Stomach (tissue), 9 donors: ENCODE results near the gene GRIP2. TPM values are rescaled to one million over a fixed set of nuclear protein-coding genes. Genes with fewer than 3 reads are reported as not detected.
A peak's percentile ranks its signal among the peaks of the same experiment; 100 is the strongest.

ENCODE experiments used
- DNase-seq, 2 donors: peaks; one replicate each; pipeline versions ENCODE4 v3.0.0 to v3.0.0-alpha.2; 2013 to 2019
- H3K27ac ChIP-seq, 5 donors: fragments of 200-600 bp in 4 of 5; sonication (generic) in 4 of 5; one replicate each; pipeline ENCODE4 v1.5.1; 2013 to 2019; ENCODE audit warnings: mild to moderate bottlenecking in 1 of 5, moderate library complexity in 1 of 5
- H3K27me3 ChIP-seq, 3 donors: fragments of 200-600 bp; sonication (generic); one replicate each; pipeline ENCODE4 v1.5.1; 2017 to 2019; ENCODE audit warnings: mixed run types in 1 of 3
- H3K36me3 ChIP-seq, 4 donors: fragments of 200-600 bp; sonication (generic); 1 replicate in 3 of 4; 2 replicates in 1 of 4; pipeline ENCODE4 v1.5.1; 2016 to 2019
- H3K4me1 ChIP-seq, 4 donors: fragments of 200-600 bp; sonication (generic); one replicate each; pipeline ENCODE4 v1.5.1; 2016 to 2019
- H3K4me3 ChIP-seq, 4 donors: fragments of 200-600 bp; sonication (generic) in 3 of 4; one replicate each; pipeline ENCODE4 v1.5.1; 2016 to 2019; ENCODE audit warnings: mild to moderate bottlenecking in 1 of 4
- H3K9me3 ChIP-seq, 4 donors: fragments of 200-600 bp; sonication (generic); one replicate each; pipeline ENCODE4 v1.5.1; 2016 to 2019
- CTCF ChIP-seq, 7 experiments: fragments of 450-650 bp in 4 of 7; fragments of 200-600 bp in 3 of 7; sonication (generic) in 3 of 7; IDR thresholded peaks; one replicate each; pipeline ENCODE4 v1.5.1; 2016 to 2019; ENCODE audit warnings: antibody characterized with exemption in 7 of 7, control low read depth in 2 of 7, mild to moderate bottlenecking in 1 of 7
- EP300 ChIP-seq: sonication (generic); formaldehyde crosslinking; IDR thresholded peaks from one replicate; pipeline ENCODE4 v1.6.1; 2017; ENCODE audit warnings: antibody characterized with exemption
- POLR2A ChIP-seq, 4 donors: fragments of 450-650 bp; IDR thresholded peaks; one replicate each; pipeline ENCODE4 v1.6.1; 2016; ENCODE audit warnings: antibody characterized with exemption in 4 of 4, control low read depth in 2 of 4, mild to moderate bottlenecking in 1 of 4, moderate library complexity in 1 of 4
- POLR2AphosphoS5 ChIP-seq, 3 donors: sonication (generic); formaldehyde crosslinking; IDR thresholded peaks; one replicate each; pipeline ENCODE4 v1.6.1; 2016; ENCODE audit warnings: antibody characterized with exemption in 3 of 3
- WGBS, 5 donors: extraction: QIAGEN DNeasy Blood & Tissue Kit in 3 of 5; methylation state at CpG; one replicate each; pipeline versions ENCODE4 v1.1.5 to v1.1.7; 2013 to 2018; 5-methylcytosine and 5-hydroxymethylcytosine counted together
- intact Hi-C: fragments of 100-400 bp; cut with DNase I; formaldehyde crosslinking; loops from one replicate; pipeline ENCODE4 v1.15.1; 2023; ENCODE audit warnings: low total_unique reads
- polyA plus RNA-seq, 3 donors: library from polyadenylated mRNA; stranded (reverse); fragments of 200-250 nt; gene quantifications; one replicate each; pipeline ENCODE4 v1.2.3, GENCODE V29; 2013
- total RNA-seq, 5 donors: library from RNA; depleted of rRNA; stranded (reverse); fragments of >200 nt; gene quantifications; one replicate each; pipeline versions ENCODE4 v1.1.0 to v1.2.3, GENCODE V29; 2014 to 2016
- donor health status: healthy with polysubstance abuse.
- donor health status: Bipolar disorder and iron deficiency.
- donor health status: healthy.

GRIP2 gene
- total and polyA plus RNA-seq, 8 donors: 0.58 to 33.8 (median 2.8) TPM

GRCh38 chr3:14452740-14453710, 87.1 kb downstream of the GRIP2 start:
- WGBS, 5 donors: 9 to 28% (median 15%) methylated on average over 25 of the region's 25 CpGs
- no peaks in the 10 kb centered on the region for H3K9me3 ChIP-seq
- peaks cover 43 to 69% (median 54%) of the 10 kb centered on the region in 4 donors for H3K4me1 ChIP-seq
- peak overlapping the region; percentile 87 to 92 (median 90) for H3K27ac ChIP-seq
- peaks cover 17 to 61% (median 35%) of the 10 kb centered on the region in 4 donors for H3K36me3 ChIP-seq
- no peak overlapping the region for H3K4me3 ChIP-seq
- intact Hi-C loops: loop anchor here (10.0 kb wide), 1 partner anchor 48 kb away; the partner anchor contains the start of gene SLC6A6
- no peaks in the 10 kb centered on the region for H3K27me3 ChIP-seq
- no peak for TF ChIP-seq EP300
- TF ChIP-seq POLR2A (IDR thresholded peaks at IDR 0.05): no peak
- TF ChIP-seq POLR2AphosphoS5 (IDR thresholded peaks at IDR 0.05): peak; percentile 72 to 92 (median 73)
- peak in 3 of 7 experiments; percentile 24 to 30 (median 27) for TF ChIP-seq CTCF (IDR thresholded peaks at IDR 0.05)
- DNase-seq: peak; percentile 94 to 97

- H3K4me3 ChIP-seq: no peak overlapping the region
- peaks cover 25 to 64% (median 44%) of the 10 kb centered on the region in 4 donors for H3K36me3 ChIP-seq
- 38 to 56% (median 46%) methylated on average over 16 to 17 of the region's 17 CpGs for WGBS, 5 donors
- no peaks in the 10 kb centered on the region for H3K9me3 ChIP-seq
- peaks cover 41 to 63% (median 50%) of the 10 kb centered on the region in 4 donors for H3K4me1 ChIP-seq
- intact Hi-C loops: loop anchor here (10.0 kb wide), 1 partner anchor 47 kb away; the partner anchor contains the start of gene SLC6A6
- H3K27ac ChIP-seq: peak overlapping the region; percentile 87 to 92 (median 90)
- no peaks in the 10 kb centered on the region for H3K27me3 ChIP-seq
- TF ChIP-seq POLR2AphosphoS5 (IDR thresholded peaks at IDR 0.05) (peak; percentile 29 to 76 (median 51)), POLR2A (IDR thresholded peaks at IDR 0.05) (no peak)
- DNase-seq: peak; percentile 41 to 79
Measured at GRCh38 chr3:14451844-14452739, 88.0 kb downstream of the GRIP2 start.

DNA sequence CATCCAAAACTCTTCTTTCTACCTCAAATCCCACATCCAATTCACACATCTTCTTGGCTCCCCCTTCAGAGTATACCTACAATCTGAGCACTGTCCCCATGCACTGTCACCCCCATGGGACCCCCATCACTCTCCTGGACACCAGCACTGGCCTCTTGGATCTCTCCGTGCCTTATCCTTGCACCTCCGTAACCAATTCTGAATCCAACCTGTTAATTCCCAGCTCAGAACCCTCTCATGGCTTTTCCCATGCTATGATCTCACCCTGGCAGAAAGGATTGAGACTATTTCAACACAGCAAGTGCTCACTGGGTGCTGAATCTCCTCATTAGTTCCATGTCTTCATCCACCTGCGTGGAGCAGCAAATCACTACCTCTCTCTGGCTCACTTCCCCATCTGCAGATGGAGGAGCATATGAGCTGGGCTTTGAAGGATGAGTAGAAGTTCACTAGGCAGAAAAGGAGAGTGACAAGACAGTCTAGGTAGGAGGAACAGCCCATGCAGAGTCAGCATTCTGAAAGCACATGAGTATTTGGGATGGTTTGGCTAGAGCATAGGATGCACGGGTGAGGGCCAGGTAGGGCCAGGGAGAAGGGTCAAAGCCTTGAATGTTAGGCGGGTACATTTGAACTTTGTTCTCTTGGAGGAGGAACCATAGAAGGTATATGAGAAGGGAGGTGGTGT, 89.1 kb downstream of the GRIP2 start:
- H3K36me3 ChIP-seq: peaks cover 33 to 68% (median 51%) of the 10 kb centered on the region in 4 donors
- no peaks in the 10 kb centered on the region for H3K27me3 ChIP-seq
- DNase-seq: no peak
- TF ChIP-seq EP300: no peak
- no peak for TF ChIP-seq POLR2AphosphoS5 (IDR thresholded peaks at IDR 0.05)
- TF ChIP-seq POLR2A (IDR thresholded peaks at IDR 0.05): no peak
- no peak for TF ChIP-seq CTCF (IDR thresholded peaks at IDR 0.05)
- peaks cover 41 to 55% (median 46%) of the 10 kb centered on the region in 4 donors for H3K4me1 ChIP-seq
- H3K9me3 ChIP-seq: no peaks in the 10 kb centered on the region
- 89 to 98% (median 96%) methylated on average over 5 of the region's 5 CpGs for WGBS, 5 donors
- H3K27ac ChIP-seq: peak overlapping the region in 3 of 5 donors; percentile 87 to 90 (median 89)
- intact Hi-C loops: loop anchor here (10.0 kb wide), 1 partner anchor 46 kb away; the partner anchor contains the start of gene SLC6A6
- H3K4me3 ChIP-seq: no peak overlapping the region

- H3K4me3 ChIP-seq: no peak overlapping the region
- peaks cover 38 to 73% (median 54%) of the 10 kb centered on the region in 4 donors for H3K36me3 ChIP-seq
- TF ChIP-seq EP300 (no peak), POLR2A (IDR thresholded peaks at IDR 0.05) (no peak), CTCF (IDR thresholded peaks at IDR 0.05) (no peak), POLR2AphosphoS5 (IDR thresholded peaks at IDR 0.05) (no peak)
- no peak overlapping the region for H3K27ac ChIP-seq
- DNase-seq: no peak
- peaks cover 40 to 49% (median 41%) of the 10 kb centered on the region in 4 donors for H3K4me1 ChIP-seq
- 91 to 100% (median 97%) methylated on average over 3 of the region's 3 CpGs for WGBS, 5 donors
- intact Hi-C loops: loop anchor here (10.0 kb wide), 1 partner anchor 46 kb away; the partner anchor contains the start of gene SLC6A6
- no peaks in the 10 kb centered on the region for H3K27me3 ChIP-seq
- H3K9me3 ChIP-seq: no peaks in the 10 kb centered on the region
Measured at GRCh38 chr3:14450506-14450905, 89.6 kb downstream of the GRIP2 start.
